Nephron progenitor cell (in vitro differentiated cells): ENCODE results near the gene SSH2.

Experiments
- DNase-seq: peaks from one replicate; pipeline ENCODE4 v3.0.0; 2021
- H3K27ac Mint-ChIP-seq: 2 replicates; pipeline ENCODE4 v1.8.0; 2021; ENCODE audit warnings: mild to moderate bottlenecking, moderate library complexity, mixed read lengths
- H3K27me3 Mint-ChIP-seq: 2 replicates; pipeline ENCODE4 v1.8.0; 2021; ENCODE audit warnings: mild to moderate bottlenecking, low read depth, mixed read lengths; ENCODE audit not compliant: poor library complexity
- H3K36me3 Mint-ChIP-seq: 2 replicates; pipeline ENCODE4 v1.8.0; 2021; ENCODE audit warnings: low read depth, mixed read lengths
- H3K4me1 Mint-ChIP-seq: 2 replicates; pipeline ENCODE4 v1.8.0; 2021; ENCODE audit warnings: mixed read lengths
- H3K4me3 Mint-ChIP-seq: 2 replicates; pipeline ENCODE4 v1.8.0; 2021; ENCODE audit warnings: mild to moderate bottlenecking, moderate library complexity, mixed read lengths
- H3K9me3 Mint-ChIP-seq: 2 replicates; pipeline ENCODE4 v1.8.0; 2021; ENCODE audit warnings: mild to moderate bottlenecking, moderate library complexity, mixed read lengths
- TF ChIP-seq, protein P1 (sequence below): fragments of 200-600 bp; sonication (generic); IDR thresholded peaks from 2 replicates; pipeline ENCODE4 v1.5.0; 2021; ENCODE audit warnings: antibody characterized with exemption

SSH2 gene

DNA sequence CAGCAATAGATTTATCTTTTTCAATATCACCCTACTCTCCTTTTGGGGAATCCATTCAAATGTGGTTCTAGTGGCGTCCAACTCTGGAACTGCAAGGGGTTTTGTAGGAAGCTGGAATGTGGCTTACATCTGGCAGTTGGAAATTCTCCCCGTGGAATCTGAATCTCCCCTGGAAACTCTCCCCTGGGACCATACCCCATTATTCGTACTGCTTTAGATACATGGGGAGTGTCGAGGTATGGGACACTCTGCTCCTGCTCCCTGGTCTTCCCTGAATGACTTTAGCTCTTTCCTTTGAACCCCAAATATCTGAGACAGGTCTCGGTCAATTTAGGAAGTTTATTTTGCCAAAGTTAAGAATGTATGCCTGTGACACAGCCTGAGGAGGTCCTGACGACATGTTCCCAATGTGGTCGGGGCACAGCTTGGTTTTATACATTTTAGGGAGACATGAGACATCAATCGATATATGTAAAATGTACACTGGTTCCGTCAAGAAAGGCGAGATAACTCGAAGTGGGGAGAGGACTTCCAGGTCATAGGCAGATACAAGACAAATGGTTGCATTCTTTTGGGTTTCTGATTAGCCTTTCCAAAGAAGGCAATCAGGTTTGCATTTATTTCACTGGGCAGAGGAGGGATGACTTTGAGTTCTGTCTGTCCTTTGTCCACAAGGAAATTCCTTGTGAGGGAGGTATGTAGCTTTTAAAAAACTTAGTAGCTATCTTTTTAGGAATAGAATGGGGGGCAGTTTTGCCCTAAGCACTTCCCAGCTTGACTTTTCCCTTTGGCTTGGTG lies 218.2 kb downstream of the SSH2 start:
- TF ChIP-seq, protein P1, sequence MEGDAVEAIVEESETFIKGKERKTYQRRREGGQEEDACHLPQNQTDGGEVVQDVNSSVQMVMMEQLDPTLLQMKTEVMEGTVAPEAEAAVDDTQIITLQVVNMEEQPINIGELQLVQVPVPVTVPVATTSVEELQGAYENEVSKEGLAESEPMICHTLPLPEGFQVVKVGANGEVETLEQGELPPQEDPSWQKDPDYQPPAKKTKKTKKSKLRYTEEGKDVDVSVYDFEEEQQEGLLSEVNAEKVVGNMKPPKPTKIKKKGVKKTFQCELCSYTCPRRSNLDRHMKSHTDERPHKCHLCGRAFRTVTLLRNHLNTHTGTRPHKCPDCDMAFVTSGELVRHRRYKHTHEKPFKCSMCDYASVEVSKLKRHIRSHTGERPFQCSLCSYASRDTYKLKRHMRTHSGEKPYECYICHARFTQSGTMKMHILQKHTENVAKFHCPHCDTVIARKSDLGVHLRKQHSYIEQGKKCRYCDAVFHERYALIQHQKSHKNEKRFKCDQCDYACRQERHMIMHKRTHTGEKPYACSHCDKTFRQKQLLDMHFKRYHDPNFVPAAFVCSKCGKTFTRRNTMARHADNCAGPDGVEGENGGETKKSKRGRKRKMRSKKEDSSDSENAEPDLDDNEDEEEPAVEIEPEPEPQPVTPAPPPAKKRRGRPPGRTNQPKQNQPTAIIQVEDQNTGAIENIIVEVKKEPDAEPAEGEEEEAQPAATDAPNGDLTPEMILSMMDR: no peak
- no peaks in the 10 kb centered on the region for H3K36me3 Mint-ChIP-seq
- no peak overlapping the region for H3K4me3 Mint-ChIP-seq
- H3K27me3 Mint-ChIP-seq: peaks cover 10% of the 10 kb centered on the region
- H3K27ac Mint-ChIP-seq: peak overlapping the region; percentile 23
- no peak for DNase-seq
- H3K9me3 Mint-ChIP-seq: no peaks in the 10 kb centered on the region
- peaks cover 27% of the 10 kb centered on the region for H3K4me1 Mint-ChIP-seq

DNA sequence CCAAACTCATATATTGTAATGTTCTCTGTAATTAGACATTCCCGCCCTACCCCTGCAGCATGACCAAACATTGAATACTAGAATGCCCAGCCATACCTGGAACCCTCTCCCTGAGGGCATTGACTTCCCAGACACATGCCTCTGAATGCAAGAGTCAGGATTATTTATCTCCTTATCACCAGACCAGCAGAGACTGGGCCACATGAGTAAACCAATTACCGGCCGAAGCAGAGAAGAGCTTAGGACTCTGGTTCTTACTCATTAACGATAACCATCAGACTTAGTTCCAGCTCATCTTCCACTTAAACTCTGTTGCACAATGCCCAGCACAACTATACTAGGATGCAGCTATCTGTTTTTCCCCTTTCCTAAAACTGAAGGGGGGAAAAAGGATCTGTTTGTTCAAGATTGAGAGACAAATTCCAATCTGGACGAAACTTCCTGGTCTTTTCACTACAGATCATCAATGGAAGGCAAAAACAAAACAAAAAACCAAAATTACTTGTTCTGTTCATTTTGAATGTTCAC lies 219.1 kb downstream of the SSH2 start:
- TF ChIP-seq, protein P1: no peak
- peaks cover 10% of the 10 kb centered on the region for H3K27me3 Mint-ChIP-seq
- H3K27ac Mint-ChIP-seq: no peak overlapping the region

DNA sequence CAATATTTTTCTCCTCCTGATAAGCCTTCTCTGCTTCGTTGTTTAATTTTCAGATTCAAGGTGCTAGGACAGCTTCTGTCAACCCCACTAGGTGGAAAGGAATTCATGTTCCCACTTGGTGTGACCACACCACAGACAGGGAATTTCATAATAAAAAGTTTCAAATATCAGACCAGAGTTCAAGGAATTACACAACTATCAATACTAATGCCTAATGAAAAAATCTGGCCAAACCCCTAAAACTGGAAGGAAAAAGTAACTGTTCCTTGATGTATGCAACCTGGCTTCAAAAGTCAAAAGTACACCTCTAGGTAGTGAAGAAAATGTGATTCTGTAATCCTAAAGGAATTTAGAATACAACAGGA lies 219.5 kb downstream of the SSH2 start:
- peak overlapping the region; percentile 29 for H3K27ac Mint-ChIP-seq

More for the DNA sequence above, 219.1 kb downstream of the SSH2 start:
- Mint-ChIP-seq H3K9me3 (no peaks in the 10 kb centered on the region), H3K36me3 (no peaks in the 10 kb centered on the region), H3K4me1 (peaks cover 27% of the 10 kb centered on the region), H3K4me3 (no peak overlapping the region)
- no peak for DNase-seq

DNA sequence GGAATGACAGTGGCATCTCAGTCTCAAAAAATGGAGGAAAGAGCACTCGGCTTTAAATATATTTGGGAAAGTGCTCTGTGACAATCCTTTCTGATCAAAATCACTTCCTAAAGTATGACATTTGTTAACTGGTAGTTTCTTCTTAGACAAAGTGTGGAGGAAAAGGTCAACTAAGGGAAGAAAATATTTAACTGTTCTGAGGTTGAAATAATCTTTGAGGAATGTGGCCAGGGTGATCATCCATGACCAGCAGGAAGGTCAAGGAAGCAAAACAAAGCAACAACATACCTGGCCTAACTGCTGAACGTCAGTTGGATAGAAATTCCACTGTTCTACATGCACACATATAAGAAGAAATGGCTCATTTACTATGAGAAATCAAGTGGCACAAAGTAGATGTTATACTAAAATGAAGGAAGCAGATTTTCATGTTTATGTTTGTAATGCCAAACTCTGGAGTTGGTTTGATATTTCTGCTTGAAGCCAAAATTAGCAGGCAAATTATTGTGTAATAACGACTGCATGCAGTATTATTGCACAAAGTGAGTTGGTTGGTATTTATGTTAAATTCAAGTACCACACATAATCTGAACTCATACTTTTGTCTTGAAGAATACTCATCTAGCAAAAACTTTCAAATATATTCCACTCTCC lies 220.0 kb downstream of the SSH2 start:
- H3K36me3 Mint-ChIP-seq: no peaks in the 10 kb centered on the region
- TF ChIP-seq, protein P1: no peak
- H3K27ac Mint-ChIP-seq: peak overlapping the region; percentile 10
- peaks cover 27% of the 10 kb centered on the region for H3K4me1 Mint-ChIP-seq
- H3K27me3 Mint-ChIP-seq: peaks cover 5% of the 10 kb centered on the region
- H3K9me3 Mint-ChIP-seq: no peaks in the 10 kb centered on the region
- DNase-seq: no peak
- H3K4me3 Mint-ChIP-seq: no peak overlapping the region

More for the DNA sequence above, 219.5 kb downstream of the SSH2 start:
- TF ChIP-seq, protein P1: no peak
- no peaks in the 10 kb centered on the region for H3K9me3 Mint-ChIP-seq
- no peaks in the 10 kb centered on the region for H3K36me3 Mint-ChIP-seq
- no peak for DNase-seq
- H3K4me3 Mint-ChIP-seq: no peak overlapping the region
- peaks cover 10% of the 10 kb centered on the region for H3K27me3 Mint-ChIP-seq
- H3K4me1 Mint-ChIP-seq: peaks cover 27% of the 10 kb centered on the region

DNA sequence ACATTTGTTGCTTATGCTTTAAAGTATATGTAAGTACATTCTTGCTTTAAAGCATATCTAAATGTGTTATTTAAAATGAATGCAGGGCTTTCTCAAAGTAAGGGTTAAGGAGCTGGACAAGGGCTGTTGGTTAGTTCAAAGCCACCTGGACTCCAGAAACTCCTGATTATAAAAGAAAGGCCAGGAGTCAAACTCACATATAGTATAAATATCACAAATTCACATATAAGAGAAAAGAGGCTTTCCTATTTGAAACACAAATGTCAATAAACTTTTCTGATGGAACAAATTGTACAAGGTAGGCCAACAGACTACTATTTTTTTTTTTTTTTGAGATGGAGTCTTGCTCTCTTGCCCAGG lies 222.8 kb downstream of the SSH2 start:
- Mint-ChIP-seq H3K27me3 (no peaks in the 10 kb centered on the region), H3K27ac (no peak overlapping the region), H3K36me3 (peaks cover 8% of the 10 kb centered on the region), H3K4me1 (peaks cover 22% of the 10 kb centered on the region), H3K9me3 (no peaks in the 10 kb centered on the region), H3K4me3 (no peak overlapping the region)
- no peak for DNase-seq
- TF ChIP-seq, protein P1: no peak
